ENCODE data around the gene MAPK7.
"Not testable (repeated sequence)": the region's sequence is repeated elsewhere in the genome, so short reads cannot be mapped to it uniquely, and the experiment has no call there.

Gene MAPK7

DNA sequence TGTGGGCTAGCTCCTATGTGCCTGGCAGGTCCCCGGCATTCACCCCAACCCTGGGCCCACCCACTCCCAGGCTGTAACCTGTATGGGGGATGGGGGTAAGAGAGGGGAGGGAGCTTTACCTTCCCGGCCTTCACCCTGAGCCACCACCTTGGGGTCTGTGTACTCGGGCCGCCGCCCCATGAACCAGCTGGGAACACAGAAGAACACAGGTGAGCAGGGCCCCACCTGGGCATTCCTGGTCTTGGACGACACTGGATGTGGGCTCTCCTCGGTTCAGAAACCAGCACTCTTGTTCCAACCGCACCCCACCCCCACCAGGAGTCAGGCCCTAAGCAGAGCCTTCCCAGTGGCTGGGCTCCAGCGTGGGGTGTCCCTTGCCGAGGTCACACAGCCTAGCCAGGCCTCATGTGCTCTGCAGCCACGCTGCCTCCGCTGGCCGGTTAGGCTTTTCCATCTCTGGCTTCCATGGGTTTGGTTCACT is 34.6 kb upstream of the MAPK7 start:
- DNase-seq, result no peak

DNA sequence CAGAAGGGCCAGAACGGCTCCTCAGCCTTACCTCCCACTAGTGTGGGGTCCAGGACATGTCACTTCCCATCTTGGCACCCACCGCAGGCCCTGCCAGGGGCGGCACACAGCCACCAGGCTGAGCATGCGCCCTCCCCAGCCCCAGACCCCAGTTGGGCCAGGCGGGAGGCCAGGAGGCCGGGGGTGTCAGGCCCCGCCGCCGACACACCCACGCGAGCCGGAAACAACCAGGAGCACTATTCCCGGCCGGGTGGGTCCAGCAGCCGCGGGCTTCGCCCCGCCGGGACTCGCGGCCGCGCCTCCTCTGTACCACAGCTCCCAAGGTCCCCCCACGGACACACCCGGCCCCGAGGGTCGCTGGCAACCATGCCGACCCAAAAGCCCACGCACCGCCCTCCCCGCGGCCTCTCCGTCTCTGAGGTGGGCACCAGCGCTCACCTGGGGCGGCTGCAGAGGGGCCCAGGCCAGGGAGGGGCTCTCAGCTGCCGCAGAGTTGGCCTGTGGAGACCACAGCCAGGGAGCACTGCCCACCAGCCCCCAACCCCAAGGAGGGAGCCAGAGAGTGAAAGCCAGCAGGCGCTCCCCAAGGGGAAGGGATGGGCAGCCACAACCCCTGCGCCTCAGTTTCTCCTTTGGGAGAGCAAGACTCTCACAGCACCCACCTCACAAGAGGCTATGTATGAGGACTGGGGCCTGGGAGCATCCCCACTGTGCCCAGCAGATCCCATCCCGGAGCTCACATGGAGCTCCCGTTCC is 33.8 kb upstream of the MAPK7 start:
- no peak for DNase-seq

DNA sequence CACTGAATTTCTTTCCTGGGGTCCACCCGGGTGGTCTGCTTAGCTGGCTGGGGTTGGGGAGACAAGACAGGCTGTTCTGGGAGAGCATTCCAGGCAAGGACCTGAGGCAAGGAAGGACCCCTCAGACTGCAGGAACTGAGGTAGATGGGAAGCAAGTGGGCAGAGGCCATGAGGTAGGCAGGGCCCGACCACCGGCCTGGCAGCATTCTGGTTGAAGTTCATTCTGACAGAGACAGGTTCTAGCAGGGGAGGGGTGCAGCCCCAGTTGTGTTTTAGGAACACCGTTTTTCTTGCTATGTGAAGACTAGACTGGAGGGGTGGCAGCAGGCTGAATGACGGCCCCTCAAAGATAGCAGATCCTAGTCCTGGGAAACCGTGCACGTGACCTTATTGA is 33.2 kb upstream of the MAPK7 start:
- no peak for DNase-seq

DNA sequence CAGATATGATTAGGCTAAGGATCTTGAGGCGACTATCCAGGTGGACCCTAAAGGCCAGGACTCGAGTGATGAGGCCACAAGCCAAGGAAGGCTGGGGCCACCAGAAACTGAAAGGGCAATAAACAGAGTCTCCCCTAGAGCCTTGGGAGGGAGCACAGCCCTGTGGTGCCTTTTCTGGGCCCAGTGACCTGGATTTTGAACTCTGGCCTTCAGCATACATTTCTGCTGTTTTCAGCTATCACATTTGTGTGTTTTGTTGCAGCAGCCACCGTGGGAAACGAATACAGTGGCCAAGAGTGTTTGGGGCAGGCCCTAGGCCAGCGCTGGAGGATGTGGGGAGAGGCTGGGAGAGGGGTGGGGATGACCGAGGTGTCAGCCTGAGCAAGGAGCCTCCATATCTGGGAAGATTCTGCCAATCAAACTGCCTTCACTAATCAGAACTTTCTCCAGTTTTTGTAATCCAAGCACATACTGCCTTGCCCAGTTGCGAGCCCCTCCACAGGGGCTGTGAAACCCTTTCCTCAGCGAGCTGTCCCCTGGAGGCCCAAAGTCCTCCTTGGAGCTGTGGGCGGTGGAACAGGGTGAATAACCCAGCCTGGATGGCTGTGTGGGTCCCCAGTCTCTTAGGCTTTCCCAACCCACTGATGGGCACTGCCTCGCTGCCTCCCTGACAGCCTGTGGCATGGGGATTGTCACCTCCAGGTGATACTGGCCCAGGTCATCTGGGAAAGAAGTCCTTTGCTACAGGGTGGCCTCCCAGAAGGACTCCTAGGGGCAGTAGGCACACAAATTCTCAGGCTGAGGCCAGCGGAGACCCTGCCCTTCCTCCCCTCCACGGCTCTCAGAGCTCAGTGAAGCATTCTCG is 32.6 kb upstream of the MAPK7 start:
- DNase-seq, result no peak

DNA sequence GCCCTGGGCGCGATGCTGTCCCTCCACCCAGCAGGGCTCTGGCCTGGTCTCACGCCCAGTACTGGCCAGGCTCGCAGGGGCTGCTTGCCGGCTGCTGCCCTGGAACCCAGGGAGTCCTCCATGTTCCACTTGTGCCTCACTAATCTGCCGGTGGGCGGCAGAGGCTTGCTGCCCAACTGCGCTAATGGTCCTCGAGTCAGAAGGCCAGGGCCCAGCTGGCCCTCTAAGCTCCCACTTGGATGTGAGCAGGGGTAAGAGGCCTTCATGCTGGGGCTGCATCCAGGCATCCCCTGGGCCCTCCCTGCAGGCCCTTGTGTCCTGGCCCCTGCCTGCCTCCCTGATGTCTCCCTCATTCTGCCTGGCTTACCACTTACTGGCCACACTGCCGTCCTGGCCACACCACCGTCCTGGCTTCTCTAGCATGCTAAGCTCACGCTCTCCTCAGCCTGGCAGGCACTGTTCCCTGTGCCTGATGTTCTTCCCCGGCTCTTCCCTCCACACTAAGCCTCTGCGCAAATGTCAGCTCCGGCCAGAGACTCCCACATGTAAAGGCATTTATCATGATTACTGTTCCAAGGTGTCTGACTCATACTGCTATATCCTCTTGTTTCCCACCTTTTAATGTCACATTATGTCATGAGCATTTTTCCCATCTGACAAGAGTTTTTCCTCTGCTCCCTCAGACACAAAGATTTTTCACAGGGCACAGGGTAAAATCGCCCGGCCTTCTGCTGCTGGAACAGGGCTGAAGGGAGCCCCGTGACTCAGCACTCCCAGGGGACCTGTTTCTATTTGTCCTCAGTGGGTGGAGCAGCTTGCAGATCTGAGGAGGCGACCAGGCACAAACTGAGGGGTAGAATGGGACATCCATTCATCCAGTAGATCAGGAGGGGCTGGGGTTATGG is 31.7 kb upstream of the MAPK7 start:
- DNase-seq, result no peak

DNA sequence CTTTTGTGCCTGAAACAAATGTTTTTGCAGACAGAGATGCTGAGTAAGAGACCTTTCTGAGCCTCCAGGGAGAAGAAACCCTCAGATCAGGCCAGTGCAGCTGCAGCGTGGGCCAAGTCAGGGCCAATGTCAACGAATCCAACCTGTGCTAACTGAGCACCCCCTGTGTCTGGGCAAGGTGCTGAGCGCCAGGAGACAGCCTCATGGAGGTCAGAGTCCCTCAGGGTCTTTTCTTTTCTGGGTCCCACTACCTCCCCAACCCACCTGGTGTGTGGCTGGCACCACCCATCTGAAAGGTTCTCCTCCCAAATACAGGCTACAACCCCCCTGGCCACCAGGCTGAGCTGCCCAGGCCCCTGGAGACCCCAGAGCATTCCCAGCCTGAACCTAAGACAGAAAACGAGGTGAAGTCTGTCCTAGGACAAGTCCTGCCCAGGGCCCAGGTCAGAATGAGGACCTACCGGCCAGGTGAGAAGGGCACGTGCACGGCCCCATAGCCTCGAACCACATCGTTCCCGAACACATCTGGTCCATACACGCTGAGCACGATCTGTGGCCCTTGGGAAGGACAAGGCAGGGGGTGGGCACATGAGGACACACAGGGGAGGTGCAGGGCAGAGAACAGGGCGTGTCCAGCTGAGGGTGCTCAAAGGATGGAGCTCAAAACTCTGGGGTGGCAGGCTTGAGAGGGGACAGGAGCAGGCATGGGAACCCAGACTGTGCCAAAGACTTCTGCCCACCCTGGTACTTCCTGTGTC is 30.8 kb upstream of the MAPK7 start:
- DNase-seq, result no peak

DNA sequence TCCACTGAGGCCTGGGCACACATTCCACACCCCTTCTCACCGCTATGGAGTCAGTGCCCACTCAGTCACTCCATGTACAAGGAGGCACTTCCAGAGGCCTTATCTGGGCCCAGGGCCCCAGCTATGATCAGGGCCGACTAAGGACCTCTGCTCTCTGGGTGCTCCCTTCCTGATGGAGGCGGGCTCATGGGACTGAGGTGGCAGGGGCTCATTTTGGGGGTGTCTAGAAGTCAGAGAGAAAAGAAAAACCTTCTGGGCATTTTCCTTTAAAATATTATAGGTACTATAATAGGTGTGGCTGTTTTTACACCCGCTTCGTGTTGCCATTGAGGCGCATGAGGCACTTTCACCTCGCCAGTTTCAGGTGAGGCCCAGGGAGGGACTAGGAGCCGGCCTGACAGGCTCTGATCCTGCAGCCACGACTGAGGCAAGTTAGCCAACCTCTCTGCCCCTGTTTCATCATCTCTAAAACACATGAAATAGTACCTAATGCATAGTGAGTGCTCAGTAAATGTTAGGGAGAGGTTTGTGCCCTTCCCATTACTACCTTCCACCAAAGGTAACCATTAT is 30.1 kb upstream of the MAPK7 start:
- no peak for DNase-seq

DNA sequence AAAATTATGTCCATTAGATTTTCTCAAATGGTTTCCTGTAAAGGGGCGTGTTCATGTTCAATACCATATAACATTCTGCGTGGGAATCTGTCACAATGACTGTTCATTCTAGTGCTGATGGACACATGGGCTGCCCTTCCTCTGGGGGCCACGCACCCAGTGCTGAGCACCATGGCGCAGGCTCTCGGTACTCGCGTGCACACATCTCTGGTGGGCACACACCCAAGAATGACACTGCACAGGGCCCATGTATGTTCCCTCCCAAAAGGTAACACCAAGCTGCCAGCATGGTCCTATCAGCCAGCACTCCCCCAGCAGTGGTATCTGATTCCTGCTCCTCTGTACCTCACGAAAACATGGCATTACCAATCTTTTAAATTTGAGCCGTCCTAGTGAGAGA is 29.5 kb upstream of the MAPK7 start:
- no peak for DNase-seq

DNA sequence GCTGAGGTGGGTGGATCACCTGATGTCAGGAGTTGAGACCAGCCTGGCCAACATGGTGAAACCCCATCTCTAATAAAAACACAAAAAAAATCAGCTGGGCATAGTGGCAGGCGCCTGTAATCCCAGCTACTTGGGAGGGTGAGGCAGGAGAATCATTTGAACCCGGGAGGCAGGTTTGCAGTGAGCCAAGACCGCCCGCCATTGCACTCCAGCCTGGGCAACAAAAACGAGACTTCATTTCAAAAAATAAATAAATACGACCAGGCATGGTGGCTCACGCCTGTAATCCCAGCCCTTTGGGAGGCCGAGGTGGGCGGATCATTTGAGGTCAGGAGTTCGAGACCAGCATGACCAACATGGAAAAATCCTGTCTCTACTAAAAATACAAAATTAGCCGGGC is 24.9 kb upstream of the MAPK7 start:
- not testable (repeated sequence) for DNase-seq

DNA sequence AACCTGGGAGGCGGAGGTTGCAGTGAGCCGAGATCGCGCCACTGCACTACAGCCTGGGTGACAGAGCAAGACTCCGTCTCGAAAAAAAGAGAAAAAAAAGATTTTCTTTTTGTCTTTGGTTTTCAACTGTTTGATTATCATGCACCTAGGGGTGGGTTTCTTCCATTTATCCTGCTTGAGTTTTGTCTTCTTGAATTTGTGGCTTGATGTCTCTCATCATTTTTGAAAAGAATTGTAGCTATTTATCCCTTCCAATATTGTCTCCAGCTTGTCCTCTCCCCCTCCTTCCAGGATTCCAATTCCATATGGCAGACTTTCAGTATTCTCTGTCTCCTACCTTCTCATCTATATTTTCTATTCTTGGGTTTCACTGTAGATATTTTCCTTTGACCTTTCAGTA is 23.6 kb upstream of the MAPK7 start:
- DNase-seq, result no peak

DNA sequence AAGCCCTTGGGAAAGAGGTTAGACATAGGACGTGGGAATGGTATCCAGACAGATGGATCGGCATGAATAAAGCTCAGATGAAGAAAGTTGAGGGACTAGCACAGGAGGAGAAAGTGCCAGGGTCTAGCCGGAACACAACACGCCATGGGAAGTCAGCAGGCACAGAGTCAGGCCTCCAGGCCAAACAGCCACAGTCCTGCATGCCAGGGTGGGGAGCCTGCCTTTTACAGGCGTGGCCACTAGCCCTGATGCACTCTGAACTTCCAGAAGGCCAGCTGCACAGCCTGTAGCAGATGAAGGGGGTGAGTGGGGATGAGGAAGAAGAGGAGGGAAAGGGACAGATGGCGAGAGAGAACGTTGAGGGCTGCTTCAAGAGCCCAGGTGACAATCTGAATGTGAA is 20.9 kb upstream of the MAPK7 start:
- DNase-seq, result no peak

DNA sequence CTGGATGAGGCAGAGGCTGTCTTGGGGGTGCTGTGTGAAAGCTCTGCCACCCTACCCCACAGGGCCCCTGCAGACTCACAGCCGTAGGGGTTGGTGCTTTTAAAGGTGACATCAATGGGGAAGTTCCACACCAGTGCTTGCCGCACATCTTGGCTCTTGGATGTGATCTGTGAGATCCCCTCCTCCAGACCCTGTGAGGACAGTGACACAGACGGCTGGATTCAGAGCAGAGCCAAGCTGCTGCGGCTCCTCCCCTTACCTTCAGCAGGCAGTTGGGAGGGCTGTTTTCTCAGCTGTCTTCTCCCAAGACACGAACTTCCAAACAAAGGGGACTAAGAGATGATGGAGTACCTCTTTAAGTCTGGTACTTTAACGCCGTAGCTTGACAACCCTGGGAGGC is 20.5 kb upstream of the MAPK7 start:
- no peak for DNase-seq

DNA sequence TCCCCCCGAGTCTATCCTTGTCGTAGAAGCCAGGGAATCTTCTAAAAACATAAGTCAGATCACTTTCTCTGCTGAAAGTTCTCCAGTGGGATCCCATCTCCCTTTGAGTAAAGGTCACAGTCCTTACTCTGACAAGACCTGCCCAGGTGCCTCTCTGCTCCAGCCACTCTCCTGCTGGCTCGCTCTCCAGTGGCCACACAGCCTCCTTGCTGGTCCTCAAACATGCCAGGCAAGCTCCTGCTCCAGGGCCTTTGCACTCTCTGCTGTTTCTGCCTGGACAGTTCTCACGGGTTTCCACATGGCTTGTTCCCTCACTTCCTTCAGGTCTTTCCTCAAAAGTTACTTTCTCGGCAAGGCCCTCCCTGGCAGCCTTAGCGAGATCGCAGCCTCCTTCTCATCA is 19.1 kb upstream of the MAPK7 start:
- no peak for DNase-seq

DNA sequence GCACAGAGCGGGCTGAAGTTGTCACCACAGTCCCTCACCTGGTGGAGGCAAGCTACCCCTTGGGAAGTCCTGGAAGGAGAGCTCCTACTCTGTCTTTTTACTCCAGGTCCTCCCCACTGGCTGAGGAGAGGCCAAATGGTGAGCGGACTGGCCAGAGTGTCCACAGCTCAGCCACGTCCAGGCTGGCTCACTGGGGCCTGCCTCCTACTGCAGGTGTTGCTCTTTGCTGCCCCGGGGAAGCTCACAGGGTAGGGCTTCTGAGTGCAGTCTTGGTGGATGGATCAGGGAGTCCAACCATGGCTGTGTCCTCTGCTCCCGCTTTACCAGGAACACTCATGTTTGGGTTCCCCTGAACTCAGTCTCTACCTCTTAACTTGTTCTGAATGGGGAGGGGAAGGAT is 18.4 kb upstream of the MAPK7 start:
- DNase-seq, result no peak

DNA sequence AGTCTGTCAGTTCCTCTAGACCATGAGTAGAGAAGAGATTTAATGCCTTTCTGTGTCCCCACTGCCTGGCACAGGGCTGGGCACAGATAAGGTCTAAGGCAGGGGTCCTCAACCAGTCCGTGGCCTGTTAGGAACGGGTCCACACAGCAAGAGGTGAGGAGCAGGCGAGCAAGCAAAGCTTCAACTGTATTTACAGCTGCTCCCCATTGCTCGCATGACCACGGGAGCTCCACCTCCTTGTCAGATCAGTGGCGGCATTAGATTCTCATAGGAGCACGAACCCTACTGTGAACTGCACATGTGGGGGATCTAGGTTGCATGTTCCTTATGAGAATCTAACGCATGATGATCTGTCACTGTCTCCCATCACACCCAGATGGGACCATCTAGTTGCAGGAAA is 17.5 kb upstream of the MAPK7 start:
- no peak for DNase-seq

DNA sequence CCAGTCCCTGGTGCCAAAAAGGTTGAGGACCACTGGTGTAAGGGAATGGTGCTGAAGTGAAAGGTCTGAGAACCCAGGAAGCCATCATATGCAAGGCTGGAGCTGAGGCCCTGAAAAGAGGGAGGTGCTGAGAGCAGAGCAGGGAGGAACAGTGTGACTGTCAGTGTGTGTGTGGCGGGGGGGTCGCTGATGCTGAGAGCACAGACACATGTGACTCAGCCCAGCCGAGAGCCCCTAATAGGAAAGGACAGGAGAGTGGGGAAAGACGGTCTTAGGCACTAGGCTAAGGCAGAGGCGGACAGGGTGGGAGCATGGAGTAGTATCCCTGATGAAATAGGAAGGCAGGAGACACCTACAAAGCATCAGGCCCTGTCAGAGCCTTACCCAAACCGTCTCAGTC is 17.0 kb upstream of the MAPK7 start:
- DNase-seq, result no peak

DNA sequence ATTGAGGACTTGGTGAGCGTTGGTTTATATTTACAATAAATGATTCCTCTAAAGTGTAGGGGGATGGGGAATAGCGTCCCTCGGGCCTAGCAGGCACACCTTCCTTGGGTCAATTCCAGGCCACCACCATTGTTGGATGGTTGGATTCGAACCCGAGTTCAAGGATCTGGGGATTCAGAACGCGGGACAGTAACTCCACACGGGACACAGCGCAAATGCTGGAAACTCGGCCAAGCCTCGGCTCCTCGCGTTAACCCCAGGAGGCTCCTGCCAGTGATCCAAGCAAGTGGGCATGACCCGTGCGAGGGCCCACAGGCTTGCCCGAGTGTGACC is 16.4 kb upstream of the MAPK7 start:
- no peak for DNase-seq

DNA sequence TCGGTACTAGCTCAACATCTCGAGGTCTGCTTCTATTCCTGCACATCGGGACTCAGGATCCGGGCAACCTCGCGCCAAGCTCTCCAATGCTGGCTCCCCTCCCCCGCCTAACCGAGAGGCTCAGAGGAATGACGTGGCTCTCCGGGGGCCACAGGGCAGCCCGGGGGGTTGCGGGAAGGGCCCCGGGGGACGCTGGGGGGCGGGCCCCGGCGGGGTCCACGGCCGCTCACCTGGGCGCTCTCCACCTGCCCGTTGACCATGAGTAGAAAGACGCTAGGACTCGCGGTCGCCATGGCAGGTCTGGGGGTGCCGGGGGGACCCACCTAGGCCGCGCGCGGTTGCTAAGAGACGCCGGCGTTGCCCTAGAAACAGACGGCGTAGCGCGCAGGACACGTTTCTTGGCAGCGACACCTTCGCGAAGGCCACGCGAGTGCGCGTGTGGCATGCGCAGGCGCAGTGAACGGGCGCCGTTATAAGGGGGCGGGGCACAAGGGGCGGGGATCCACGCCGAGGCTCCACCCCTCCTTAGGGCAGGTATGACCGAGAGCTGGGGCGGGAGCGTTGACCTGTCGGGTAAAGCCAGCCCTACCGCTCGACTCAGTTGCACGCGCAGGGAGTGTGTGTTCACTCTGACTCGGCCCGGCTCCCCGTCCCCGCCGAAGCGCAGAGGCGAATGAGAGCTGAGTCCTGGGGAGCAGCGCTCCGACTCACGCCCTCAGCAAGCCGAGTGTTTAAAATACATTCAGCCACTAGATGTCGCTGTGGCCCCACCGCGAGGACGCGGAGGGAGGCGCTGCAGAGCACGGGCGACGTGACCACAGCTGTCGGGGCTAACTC is 15.8 kb upstream of the MAPK7 start, which contains the start of gene B9D1:
Gene B9D1 (minus strand): TSS at position 447 of the 837 bp plus-strand sequence. CDS start 154 bp downstream, at position 293.
- peak; percentile 77 for DNase-seq

DNA sequence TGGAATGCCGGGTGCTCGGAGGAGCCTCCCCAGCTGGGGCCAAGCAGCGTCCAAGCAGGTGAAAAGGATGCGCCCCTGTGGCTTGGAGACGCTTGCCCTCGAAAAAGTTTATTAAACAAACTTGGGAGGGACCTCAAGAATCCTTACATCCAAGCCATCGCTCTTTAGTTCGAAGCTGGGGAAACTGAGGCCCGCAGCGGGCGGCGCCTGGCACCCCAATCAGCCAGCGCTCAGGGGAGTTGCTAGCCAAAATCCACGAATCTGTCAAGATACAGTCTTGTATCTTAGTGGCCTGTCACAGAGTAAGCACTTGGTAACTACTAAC is 15.2 kb upstream of the MAPK7 start:
- DNase-seq, result no peak

DNA sequence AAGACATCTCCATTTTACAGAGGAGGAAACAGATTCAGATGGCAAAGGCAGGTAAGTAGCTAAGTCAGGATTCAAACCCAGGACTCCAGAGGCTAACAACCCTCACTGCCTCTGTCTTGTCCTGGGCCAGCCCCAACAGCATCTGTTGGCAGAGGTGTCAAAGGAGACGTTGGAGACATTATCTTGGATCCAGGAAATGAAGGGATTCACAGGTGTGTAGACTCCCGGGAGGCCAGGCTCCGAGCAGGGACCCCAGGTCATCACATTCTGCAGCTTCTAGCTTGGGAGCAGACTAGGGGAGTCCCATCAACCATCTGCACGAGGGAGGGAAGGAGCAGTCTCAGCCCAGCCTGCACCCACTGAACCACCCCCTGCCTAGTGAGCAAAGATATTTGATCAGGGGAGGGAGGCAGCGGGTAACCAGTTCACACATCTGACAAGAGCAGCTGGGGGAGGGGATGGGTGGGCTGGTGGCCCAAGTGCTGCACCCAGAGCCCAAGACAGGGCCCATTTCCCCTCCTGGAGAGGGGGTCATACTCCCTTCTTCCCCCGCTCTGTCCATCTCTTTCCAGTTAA is 14.8 kb upstream of the MAPK7 start:
- DNase-seq, result no peak
